H9 (cell line): ENCODE data around the gene IRAG1. TPM values are rescaled to one million over a fixed set of nuclear protein-coding genes. Genes with fewer than 3 reads are reported as not detected.
A peak's percentile ranks its signal among the peaks of the same experiment; 100 is the strongest.

Experiments used
- DNase-seq: peaks from one replicate; pipeline ENCODE4 v3.0.0-alpha.2; 2017
- H2AFZ ChIP-seq: one replicate; pipeline ENCODE4 v1.6.1; 2013; ENCODE audit warnings: mild to moderate bottlenecking, low read length, control low read depth, moderate library complexity
- H2AK5ac ChIP-seq: 2 replicates; pipeline ENCODE4 v1.6.1; 2013; ENCODE audit warnings: low read length, control low read depth, mixed read lengths; ENCODE audit not compliant: insufficient read length
- H2BK120ac ChIP-seq: one replicate; pipeline ENCODE4 v1.6.1; 2013; ENCODE audit warnings: low read depth, mild to moderate bottlenecking, low read length, control low read depth, inconsistent platforms; ENCODE audit not compliant: poor library complexity, severe bottlenecking
- H2BK12ac ChIP-seq: 2 replicates; pipeline ENCODE4 v1.6.1; 2013; ENCODE audit warnings: low read length, control low read depth, mixed read lengths, low read depth; ENCODE audit not compliant: insufficient read length
- H2BK15ac ChIP-seq: 2 replicates; pipeline ENCODE4 v1.6.1; 2013; ENCODE audit warnings: low read depth, low read length, control low read depth
- H2BK20ac ChIP-seq: one replicate; pipeline ENCODE4 v1.6.1; 2013; ENCODE audit warnings: low read depth, mild to moderate bottlenecking, low read length, control low read depth, inconsistent platforms; ENCODE audit not compliant: poor library complexity, severe bottlenecking
- H2BK5ac ChIP-seq: 2 replicates; pipeline ENCODE4 v1.6.1; 2013; ENCODE audit warnings: low read length, control low read depth, mixed read lengths; ENCODE audit not compliant: insufficient read length
- H3K14ac ChIP-seq: 2 replicates; pipeline ENCODE4 v1.6.1; 2013; ENCODE audit warnings: low read length, control low read depth; ENCODE audit not compliant: insufficient read depth
- H3K18ac ChIP-seq: 2 replicates; pipeline ENCODE4 v1.6.1; 2013; ENCODE audit warnings: low read depth, mild to moderate bottlenecking, mixed read lengths, low read length, control low read depth; ENCODE audit not compliant: insufficient read length
- H3K23ac ChIP-seq: 2 replicates; pipeline ENCODE4 v1.6.1; 2013; ENCODE audit warnings: low read length, control low read depth, mixed read lengths, low read depth; ENCODE audit not compliant: insufficient read length
- H3K23me2 ChIP-seq: 2 replicates; pipeline ENCODE4 v1.6.1; 2013; ENCODE audit warnings: low read depth, mild to moderate bottlenecking, mixed read lengths, low read length, control low read depth; ENCODE audit not compliant: insufficient read length, poor library complexity, severe bottlenecking
- H3K27ac ChIP-seq: 2 replicates; pipeline ENCODE4 v1.5.1; 2013; ENCODE audit warnings: low read length, control low read depth, mixed read lengths, low read depth; ENCODE audit not compliant: insufficient read length
- H3K27me3 ChIP-seq: 2 replicates; pipeline ENCODE4 v1.6.1; 2013; ENCODE audit warnings: low read length, control low read depth, inconsistent platforms; ENCODE audit not compliant: insufficient read depth
- H3K4ac ChIP-seq: 2 replicates; pipeline ENCODE4 v1.6.1; 2013; ENCODE audit warnings: low read depth, mild to moderate bottlenecking, control low read depth, inconsistent platforms, low read length, moderate library complexity
- H3K4me1 ChIP-seq: 2 replicates; pipeline ENCODE4 v1.6.1; 2013; ENCODE audit warnings: low read length, control low read depth, inconsistent platforms; ENCODE audit not compliant: insufficient read depth
- H3K4me2 ChIP-seq: 2 replicates; pipeline ENCODE4 v1.6.1; 2013; ENCODE audit warnings: low read length, control low read depth, mixed read lengths; ENCODE audit not compliant: insufficient read length, insufficient read depth
- H3K56ac ChIP-seq: 2 replicates; pipeline ENCODE4 v1.6.1; 2013; ENCODE audit warnings: low read depth, mild to moderate bottlenecking, mixed read lengths, low read length, control low read depth; ENCODE audit not compliant: insufficient read length
- H3K79me1 ChIP-seq: 2 replicates; pipeline ENCODE4 v1.6.1; 2013; ENCODE audit warnings: low read depth, mild to moderate bottlenecking, moderate library complexity, low read length, control low read depth, inconsistent platforms; ENCODE audit not compliant: insufficient read depth, poor library complexity, severe bottlenecking
- H3K79me2 ChIP-seq: 2 replicates; pipeline ENCODE4 v1.6.1; 2013; ENCODE audit warnings: low read length, control low read depth, inconsistent platforms; ENCODE audit not compliant: insufficient read depth
- H3K9ac ChIP-seq: 2 replicates; pipeline ENCODE4 v1.6.1; 2013; ENCODE audit warnings: low read length, control low read depth, mixed read lengths; ENCODE audit not compliant: insufficient read length; ENCODE audit errors: extremely low read depth
- H3K9me3 ChIP-seq: one replicate; pipeline ENCODE4 v1.6.1; 2013; ENCODE audit warnings: low read depth, low read length, inconsistent platforms; ENCODE audit not compliant: control insufficient read depth
- H3T11ph ChIP-seq: one replicate; pipeline ENCODE4 v1.6.1; 2013; ENCODE audit warnings: mild to moderate bottlenecking, low read length, control low read depth, inconsistent platforms
- H4K20me1 ChIP-seq: one replicate; pipeline ENCODE4 v1.6.1; 2013; ENCODE audit not compliant: control insufficient read depth, insufficient read length, insufficient read depth
- H4K5ac ChIP-seq: 2 replicates; pipeline ENCODE4 v1.6.1; 2013; ENCODE audit warnings: low read depth, mild to moderate bottlenecking, mixed read lengths, low read length, control low read depth; ENCODE audit not compliant: insufficient read length
- H4K8ac ChIP-seq: replicated peaks from 2 replicates; pipeline ENCODE4 v1.6.1; 2013; ENCODE audit warnings: low read length, control low read depth, mixed read lengths, low read depth; ENCODE audit not compliant: insufficient read length
- H4K91ac ChIP-seq: 2 replicates; pipeline ENCODE4 v1.6.1; 2013; ENCODE audit warnings: low read depth, mild to moderate bottlenecking, moderate library complexity, mixed read lengths, low read length, control low read depth; ENCODE audit not compliant: insufficient read length
- H3K27ac Mint-ChIP-seq, 3 experiments: 2 replicates in 2 of 3; 3 replicates in 1 of 3; pipeline ENCODE4 v1.8.0; 2020 to 2021; ENCODE audit warnings: mixed read lengths in 3 of 3, mild to moderate bottlenecking in 1 of 3, moderate library complexity in 1 of 3
- H3K27me3 Mint-ChIP-seq: 2 replicates; pipeline ENCODE4 v1.8.0; 2021; ENCODE audit warnings: low read depth, mild to moderate bottlenecking, moderate library complexity, mixed read lengths
- H3K36me3 Mint-ChIP-seq, 3 experiments: 2 replicates in 2 of 3; 3 replicates in 1 of 3; pipeline ENCODE4 v1.8.0; 2020 to 2021; ENCODE audit warnings: low read depth in 3 of 3, mixed read lengths in 3 of 3; ENCODE audit not compliant: insufficient read depth in 1 of 3
- H3K4me1 Mint-ChIP-seq, 2 experiments: 2 replicates each; pipeline ENCODE4 v1.8.0; 2020; ENCODE audit warnings: mixed read lengths in 2 of 2
- H3K4me3 Mint-ChIP-seq, 2 experiments: 2 replicates in 1 of 2; 3 replicates in 1 of 2; pipeline ENCODE4 v1.8.0; 2020 to 2021; ENCODE audit warnings: mild to moderate bottlenecking in 2 of 2, mixed read lengths in 2 of 2, moderate library complexity in 1 of 2
- H3K9me3 Mint-ChIP-seq, 2 experiments: 2 replicates in 1 of 2; 3 replicates in 1 of 2; pipeline ENCODE4 v1.8.0; 2020; ENCODE audit warnings: mild to moderate bottlenecking in 2 of 2, mixed read lengths in 2 of 2, moderate library complexity in 1 of 2
- WGBS: extraction: QIAGEN DNeasy Blood & Tissue Kit; methylation state at CpG from one replicate; pipeline ENCODE4 v1.1.7; 2013; ENCODE audit warnings: missing lambda C conversion rate, low lambda C conversion rate, mixed read lengths; ENCODE audit not compliant: insufficient read length; ENCODE audit errors: extremely low coverage; 5-methylcytosine and 5-hydroxymethylcytosine counted together
- long read RNA-seq: library from polyadenylated mRNA; unstranded; transcript quantifications from one replicate; pipeline ENCODE4 v2.0.0, GENCODE V29; 2020
- total RNA-seq: library from RNA; stranded (reverse); gene quantifications from 2 replicates; pipeline ENCODE4 v1.2.1, GENCODE V29; 2021
- TF ChIP-seq, protein P1 (sequence below): fragments of 200-600 bp; sonication (generic); conservative IDR thresholded peaks from 3 replicates; pipeline ENCODE4 v1.8.0; 2021; ENCODE audit warnings: antibody characterized with exemption, mild to moderate bottlenecking

IRAG1 gene, protein sequence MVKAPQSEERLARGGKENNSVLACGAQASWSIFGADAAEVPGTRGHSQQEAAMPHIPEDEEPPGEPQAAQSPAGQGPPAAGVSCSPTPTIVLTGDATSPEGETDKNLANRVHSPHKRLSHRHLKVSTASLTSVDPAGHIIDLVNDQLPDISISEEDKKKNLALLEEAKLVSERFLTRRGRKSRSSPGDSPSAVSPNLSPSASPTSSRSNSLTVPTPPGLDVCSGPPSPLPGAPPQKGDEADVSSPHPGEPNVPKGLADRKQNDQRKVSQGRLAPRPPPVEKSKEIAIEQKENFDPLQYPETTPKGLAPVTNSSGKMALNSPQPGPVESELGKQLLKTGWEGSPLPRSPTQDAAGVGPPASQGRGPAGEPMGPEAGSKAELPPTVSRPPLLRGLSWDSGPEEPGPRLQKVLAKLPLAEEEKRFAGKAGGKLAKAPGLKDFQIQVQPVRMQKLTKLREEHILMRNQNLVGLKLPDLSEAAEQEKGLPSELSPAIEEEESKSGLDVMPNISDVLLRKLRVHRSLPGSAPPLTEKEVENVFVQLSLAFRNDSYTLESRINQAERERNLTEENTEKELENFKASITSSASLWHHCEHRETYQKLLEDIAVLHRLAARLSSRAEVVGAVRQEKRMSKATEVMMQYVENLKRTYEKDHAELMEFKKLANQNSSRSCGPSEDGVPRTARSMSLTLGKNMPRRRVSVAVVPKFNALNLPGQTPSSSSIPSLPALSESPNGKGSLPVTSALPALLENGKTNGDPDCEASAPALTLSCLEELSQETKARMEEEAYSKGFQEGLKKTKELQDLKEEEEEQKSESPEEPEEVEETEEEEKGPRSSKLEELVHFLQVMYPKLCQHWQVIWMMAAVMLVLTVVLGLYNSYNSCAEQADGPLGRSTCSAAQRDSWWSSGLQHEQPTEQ
- 2.4 and 3.3 TPM in 2 replicates for total RNA-seq
- long read RNA-seq, partial matches to known transcripts = 1 of 6 reads
- long read RNA-seq, other reads (novel, unspliced or antisense) = 5 of 6 reads

GRCh38 chr11:10693509-10694081 is at the start of gene IRAG1:
Gene IRAG1 (minus strand): TSS chr11:10693755. CDS start chr11:10693602, 153 bp downstream.
- Mint-ChIP-seq H3K4me1 (peaks cover 8 to 15% of the 10 kb centered on the region in 2 experiments), H3K9me3 (peaks cover 1 to 5% of the 10 kb centered on the region in 2 experiments; a peak in 4 of 5 replicates), H3K4me3 (no peak within 1 kb of the TSS; a peak in 1 of 5 replicates), H3K36me3 (peaks cover 0 to 5% (median under 1%) of the 10 kb centered on the region in 3 experiments; a peak in 4 of 7 replicates), H3K27ac (peak within 1 kb of the TSS in 2 of 3 experiments; percentile 71 to 83; a peak in 4 of 7 replicates), H3K27me3 (no peaks in the 10 kb centered on the region)
- no peak within 1 kb of the TSS for H2AK5ac ChIP-seq
- no peaks in the 10 kb centered on the region for H3K4me1 ChIP-seq
- H4K8ac ChIP-seq = no peak within 1 kb of the TSS
- no peaks in the 10 kb centered on the region for H3K79me2 ChIP-seq
- no peak within 1 kb of the TSS for H3T11ph ChIP-seq
- H3K79me1 ChIP-seq = no peaks in the 10 kb centered on the region
- H4K5ac ChIP-seq = no peak within 1 kb of the TSS
- no peak within 1 kb of the TSS for H2BK15ac ChIP-seq
- TF ChIP-seq, protein P1, sequence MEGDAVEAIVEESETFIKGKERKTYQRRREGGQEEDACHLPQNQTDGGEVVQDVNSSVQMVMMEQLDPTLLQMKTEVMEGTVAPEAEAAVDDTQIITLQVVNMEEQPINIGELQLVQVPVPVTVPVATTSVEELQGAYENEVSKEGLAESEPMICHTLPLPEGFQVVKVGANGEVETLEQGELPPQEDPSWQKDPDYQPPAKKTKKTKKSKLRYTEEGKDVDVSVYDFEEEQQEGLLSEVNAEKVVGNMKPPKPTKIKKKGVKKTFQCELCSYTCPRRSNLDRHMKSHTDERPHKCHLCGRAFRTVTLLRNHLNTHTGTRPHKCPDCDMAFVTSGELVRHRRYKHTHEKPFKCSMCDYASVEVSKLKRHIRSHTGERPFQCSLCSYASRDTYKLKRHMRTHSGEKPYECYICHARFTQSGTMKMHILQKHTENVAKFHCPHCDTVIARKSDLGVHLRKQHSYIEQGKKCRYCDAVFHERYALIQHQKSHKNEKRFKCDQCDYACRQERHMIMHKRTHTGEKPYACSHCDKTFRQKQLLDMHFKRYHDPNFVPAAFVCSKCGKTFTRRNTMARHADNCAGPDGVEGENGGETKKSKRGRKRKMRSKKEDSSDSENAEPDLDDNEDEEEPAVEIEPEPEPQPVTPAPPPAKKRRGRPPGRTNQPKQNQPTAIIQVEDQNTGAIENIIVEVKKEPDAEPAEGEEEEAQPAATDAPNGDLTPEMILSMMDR = no peak
- no CpG with 5 or more reads among the region's 18 CpGs for WGBS
- no peak within 1 kb of the TSS for H3K18ac ChIP-seq
- H3K27ac ChIP-seq = no peak within 1 kb of the TSS
- H3K9me3 ChIP-seq = no peaks in the 10 kb centered on the region
- H2BK120ac ChIP-seq = no peak within 1 kb of the TSS
- H3K23me2 ChIP-seq = no peaks in the 10 kb centered on the region
- H4K91ac ChIP-seq = no peak within 1 kb of the TSS
- no peak within 1 kb of the TSS for H2BK20ac ChIP-seq
- no peak within 1 kb of the TSS for H3K4ac ChIP-seq
- DNase-seq = no peak
- no peak within 1 kb of the TSS for H2AFZ ChIP-seq
- H3K9ac ChIP-seq = no peak within 1 kb of the TSS
- H3K27me3 ChIP-seq = no peaks in the 10 kb centered on the region
- no peak within 1 kb of the TSS for H2BK12ac ChIP-seq
- H3K4me2 ChIP-seq = no peak within 1 kb of the TSS
- H3K23ac ChIP-seq = no peak within 1 kb of the TSS
- no peak within 1 kb of the TSS for H2BK5ac ChIP-seq
- no peak within 1 kb of the TSS for H3K56ac ChIP-seq
- H4K20me1 ChIP-seq = no peaks in the 10 kb centered on the region
- H3K14ac ChIP-seq = peak within 1 kb of the TSS; percentile 66; the same call in 1 of the 2 replicates
